Stimulated activated CD8-positive, alpha-beta memory T cell treated with anti-CD3 and anti-CD28 coated beads, Interleukin-15, amount 100 ng/mL, for 48 hours (primary cell): Measurements from ENCODE around the gene HOXD12.

Experiments
- DNase-seq, 2 donors: peaks; one replicate each; pipeline ENCODE4 v3.0.0-alpha.2; 2020; ENCODE audit warnings: low read depth in 2 of 2

Gene HOXD12

GRCh38 chr2:176093145-176093897 is 6.3 kb upstream of the HOXD12 start:
- DNase-seq = no peak

- DNase-seq = no peak
Observed at GRCh38 chr2:176093898-176094249, 5.7 kb upstream of the HOXD12 start.

GRCh38 chr2:176094349-176094748 is 5.2 kb upstream of the HOXD12 start:
- DNase-seq = no peak

GRCh38 chr2:176095421-176095820 is 4.2 kb upstream of the HOXD12 start:
- DNase-seq = no peak

- DNase-seq = no peak
Observed at GRCh38 chr2:176096243-176096985, 3.2 kb upstream of the HOXD12 start.

GRCh38 chr2:176096986-176097819 is 2.4 kb upstream of the HOXD12 start:
- DNase-seq = peak; percentile 31

- DNase-seq = no peak
Observed at GRCh38 chr2:176097820-176098365, 1.7 kb upstream of the HOXD12 start.

- no peak for DNase-seq
Observed at GRCh38 chr2:176098366-176099158, 1.0 kb upstream of the HOXD12 start.

GRCh38 chr2:176099159-176099727 is 352 bp upstream of the HOXD12 start:
- no peak for DNase-seq

GRCh38 chr2:176100547-176101140 is 1.0 kb downstream of the HOXD12 start:
- no peak for DNase-seq

- no peak for DNase-seq
Observed at GRCh38 chr2:176101216-176101830, 1.7 kb downstream of the HOXD12 start.

- no peak for DNase-seq
Observed at GRCh38 chr2:176101842-176102241, 2.2 kb downstream of the HOXD12 start.

- no peak for DNase-seq
Observed at GRCh38 chr2:176102309-176102866, 2.8 kb downstream of the HOXD12 start.

GRCh38 chr2:176103194-176103593 is 3.6 kb downstream of the HOXD12 start:
- no peak for DNase-seq

- no peak for DNase-seq
Observed at GRCh38 chr2:176103742-176104315, 4.2 kb downstream of the HOXD12 start.

GRCh38 chr2:176104316-176105077 is 4.9 kb downstream of the HOXD12 start:
- DNase-seq = no peak

GRCh38 chr2:176105078-176105729 is 5.6 kb downstream of the HOXD12 start:
- no peak for DNase-seq
